K562 (cell line): ENCODE results near the gene ZDHHC8. TPM values are rescaled to one million over a fixed set of nuclear protein-coding genes. Genes with fewer than 3 reads are reported as not detected.

Source experiments
- ATAC-seq: fragments of 200-7000 bp; cut with Tn5 transposase; 3 replicates; pipeline ENCODE4 v1.9.1; 2020; ENCODE audit warnings: moderate library complexity
- BruUV-seq: library from RNA; stranded (reverse); fragments of 400-500 nt; replicated peaks from 2 replicates; lab custom pipeline; 2021; lab: Mats Ljungman, UMichigan
- CTCF ChIA-PET: fragments of 300-600 bp; formaldehyde crosslinking; extraction: SDS; loops from one replicate; lab custom pipeline; 2021; ENCODE audit warnings: low intra/inter-chr PET ratio; lab: Yijun Ruan, JAX
- POLR2A ChIA-PET: fragments of 300-600, 350-650 bp; sonication (Branson Sonifier 250); formaldehyde crosslinking; extraction: SDS; loops from one replicate; lab custom pipeline; 2021; ENCODE audit warnings: antibody characterized with exemption, inconsistent platforms; lab: Yijun Ruan, JAX
- DNase-seq, 4 experiments: peaks; one replicate each; pipeline versions ENCODE4 v3.0.0 to v3.0.0-alpha.2; 2011 to 2018; ENCODE audit warnings: low spot score in 3 of 4, mixed read lengths in 3 of 4; ENCODE audit errors: extremely low read depth in 1 of 4
- FAIRE-seq: peaks from 2 replicates; lab custom pipeline; 2011; peaks lifted over from hg19 to GRCh38; lab: Jason Lieb, UNC
- H2AFZ ChIP-seq: 2 replicates; pipeline ENCODE4 v1.6.0; 2011; ENCODE audit warnings: low read depth, low read length, control low read depth, inconsistent platforms
- H3K27ac ChIP-seq: fragments of 200-600 bp; 3 replicates; pipeline ENCODE4 v1.8.0; 2011; ENCODE audit warnings: low read depth, mild to moderate bottlenecking, control low read depth, inconsistent platforms, low read length, moderate library complexity, mixed read lengths; ENCODE audit errors: extremely low read depth
- H3K27me3 ChIP-seq, 2 experiments: fragments of 300-600 bp in 1 of 2; 2 replicates in 1 of 2; 3 replicates in 1 of 2; pipeline versions ENCODE4 v1.6.0 to v1.8.0; 2011; ENCODE audit warnings: inconsistent platforms in 2 of 2, low read length in 2 of 2, mild to moderate bottlenecking in 1 of 2, mixed read lengths in 1 of 2, moderate library complexity in 1 of 2; ENCODE audit not compliant: control insufficient read depth in 2 of 2, insufficient read depth in 2 of 2
- H3K36me3 ChIP-seq: fragments of 300-600 bp; 3 replicates; pipeline ENCODE4 v1.8.0; 2011; ENCODE audit warnings: mild to moderate bottlenecking, low read length, inconsistent platforms; ENCODE audit not compliant: control insufficient read depth, insufficient read depth
- H3K4me1 ChIP-seq, 2 experiments: fragments of 200-600 bp in 1 of 2; replicated peaks in 1 of 2; 2 replicates in 1 of 2; 3 replicates in 1 of 2; pipeline versions ENCODE4 v1.5.1 to v1.8.0; 2011; ENCODE audit warnings: inconsistent platforms in 2 of 2, low read length in 2 of 2, mild to moderate bottlenecking in 1 of 2, mixed read lengths in 1 of 2, moderate library complexity in 1 of 2; ENCODE audit not compliant: control insufficient read depth in 2 of 2, insufficient read depth in 2 of 2
- H3K4me2 ChIP-seq: 2 replicates; pipeline ENCODE4 v1.6.1; 2011; ENCODE audit warnings: low read length, control low read depth, inconsistent platforms, mixed read lengths; ENCODE audit not compliant: insufficient read depth
- H3K4me3 ChIP-seq: fragments of 200-600 bp; sonication (generic), shearing (Covaris generic); 2 replicates; pipeline ENCODE4 v1.5.1; 2016; ENCODE audit warnings: control low read depth, inconsistent platforms
- H3K79me2 ChIP-seq: fragments of 200-600 bp; 3 replicates; pipeline ENCODE4 v1.8.0; 2011; ENCODE audit warnings: low read length, inconsistent platforms; ENCODE audit not compliant: control insufficient read depth, insufficient read depth
- H3K9ac ChIP-seq, 2 experiments: 2 replicates each; pipeline versions ENCODE4 v1.6.0 to v1.6.1; 2011; ENCODE audit warnings: low read depth in 2 of 2, low read length in 2 of 2, control low read depth in 1 of 2, inconsistent platforms in 1 of 2, mild to moderate bottlenecking in 1 of 2, mixed read lengths in 1 of 2; ENCODE audit not compliant: insufficient read depth in 1 of 2
- H3K9me1 ChIP-seq: one replicate; pipeline ENCODE4 v1.6.0; 2011; ENCODE audit warnings: inconsistent platforms, mild to moderate bottlenecking, low read length, moderate library complexity; ENCODE audit not compliant: control insufficient read depth, insufficient read depth
- H3K9me3 ChIP-seq: replicated peaks from 2 replicates; pipeline ENCODE4 v1.5.1; 2011; ENCODE audit warnings: low read depth, low read length, inconsistent platforms; ENCODE audit not compliant: control insufficient read depth, insufficient read depth
- H4K20me1 ChIP-seq: replicated peaks from 2 replicates; pipeline ENCODE4 v1.6.1; 2011; ENCODE audit warnings: low read length, inconsistent platforms, mixed read lengths; ENCODE audit not compliant: control insufficient read depth, insufficient read depth
- ATF1 ChIP-seq, 2 experiments: fragments of 450-650 bp in 1 of 2; IDR thresholded peaks; 2 replicates each; pipeline ENCODE4 v1.6.1; 2016; ENCODE audit warnings: missing compliant biosample characterization in 1 of 2, missing genetic modification characterization in 1 of 2
- BDP1 ChIP-seq: IDR thresholded peaks from 3 replicates; pipeline ENCODE4 v1.6.1; 2011; ENCODE audit not compliant: insufficient read length, insufficient read depth
- IFI16 ChIP-seq: fragments of 250-450 bp; sonication (Bioruptor Pico); IDR thresholded peaks from 2 replicates; pipeline ENCODE4 v2.1.2; 2022; ENCODE audit warnings: mild to moderate bottlenecking, inconsistent platforms
- LCOR ChIP-seq: sonication (generic); formaldehyde crosslinking; IDR thresholded peaks from 2 replicates; pipeline ENCODE4 v1.8.0; 2022; ENCODE audit warnings: mild to moderate bottlenecking, missing genetic modification reagents
- RBM14 ChIP-seq: fragments of 200-400 bp; formaldehyde crosslinking; IDR thresholded peaks from 2 replicates; pipeline ENCODE4 v1.6.1; 2018; ENCODE audit warnings: low read depth, mild to moderate bottlenecking, low read length, moderate library complexity, borderline replicate concordance; ENCODE audit not compliant: insufficient read depth
- TEAD4 ChIP-seq, 2 experiments: sonication (generic) in 1 of 2; formaldehyde crosslinking in 1 of 2; IDR thresholded peaks; 2 replicates each; pipeline versions ENCODE4 v1.6.1 to v1.8.0; 2012 to 2022; ENCODE audit warnings: borderline replicate concordance in 1 of 2, inconsistent platforms in 1 of 2, low read length in 1 of 2, mild to moderate bottlenecking in 1 of 2, missing genetic modification reagents in 1 of 2
- THRAP3 ChIP-seq: fragments of 450-650 bp; IDR thresholded peaks from 2 replicates; pipeline ENCODE4 v1.6.1; 2016; ENCODE audit warnings: mild to moderate bottlenecking, inconsistent platforms, borderline replicate concordance
- ZNF184 ChIP-seq: sonication (generic); formaldehyde crosslinking; IDR thresholded peaks from 2 replicates; pipeline ENCODE4 v1.5.0; 2020; ENCODE audit warnings: missing genetic modification reagents
- ZNF217 ChIP-seq: sonication (generic); formaldehyde crosslinking; IDR thresholded peaks from 2 replicates; pipeline ENCODE4 v1.8.0; 2022; ENCODE audit warnings: mild to moderate bottlenecking, missing genetic modification reagents
- ZNF324 ChIP-seq: fragments of 250-450 bp; sonication (Bioruptor Pico); IDR thresholded peaks from 2 replicates; pipeline ENCODE4 v1.4.0; 2020; ENCODE audit warnings: mild to moderate bottlenecking
- ZNF445 ChIP-seq: fragments of 250-450 bp; sonication (Bioruptor Pico); IDR thresholded peaks from 2 replicates; pipeline ENCODE4 v1.4.0; 2020; ENCODE audit warnings: low read depth, mild to moderate bottlenecking, moderate library complexity
- WGBS: fragments of 100-300 bp; shearing (Covaris generic); methylation state at CpG from one replicate; pipeline ENCODE4 v1.1.6; 2016; ENCODE audit warnings: low coverage, mixed read lengths; ENCODE audit not compliant: insufficient coverage; ENCODE audit errors: missing lambda C conversion rate; 5-methylcytosine and 5-hydroxymethylcytosine counted together
- in situ Hi-C: fragments of 300-500 bp; cut with MboI; formaldehyde crosslinking; loops from 4 replicates; pipeline ENCODE4 v1.15.0; 2018; ENCODE audit warnings: inconsistent platforms, mixed read lengths
- intact Hi-C: fragments of 100-400 bp; cut with micrococcal nuclease; formaldehyde crosslinking; loops from 2 replicates; pipeline ENCODE4 v1.14.2; 2022
- polyA plus RNA-seq, 8 experiments: library from polyadenylated mRNA; depleted of rRNA in 4 of 8; stranded (reverse) in 5 of 8; unstranded in 3 of 8; fragments of >200 nt; fragmentation: Nextera tagmentation in 2 of 8; fragmentation: Illumina TruSeq in 1 of 8; extraction: Ambion mirVana in 2 of 8; extraction: Trizol in 1 of 8; gene quantifications; 2 replicates each; pipeline versions ENCODE4 v1.2.1 to v1.2.3, GENCODE V29; 2011 to 2014; ENCODE audit warnings: inconsistent platforms in 1 of 8, missing spikeins in 1 of 8
- total RNA-seq, 7 experiments: library from RNA; depleted of rRNA in 6 of 7; stranded (reverse); fragments of >200 nt in 6 of 7; fragmentation: Illumina TruSeq in 2 of 7; extraction: Trizol in 2 of 7; gene quantifications; 2 replicates each; pipeline versions ENCODE4 v1.2.1 to v1.2.3, GENCODE V29; 2011 to 2021; ENCODE audit warnings: low replicate concordance in 1 of 7
- TF ChIP-seq, protein P1 (sequence below): sonication (generic); formaldehyde crosslinking; IDR thresholded peaks from 2 replicates; pipeline ENCODE4 v1.9.0; 2022; ENCODE audit warnings: mild to moderate bottlenecking, missing genetic modification reagents
- TF ChIP-seq, protein P2 (sequence below): sonication (generic); formaldehyde crosslinking; IDR thresholded peaks from 2 replicates; pipeline ENCODE4 v1.8.0; 2022; ENCODE audit warnings: mild to moderate bottlenecking, missing genetic modification reagents
- TF ChIP-seq, protein P3 (sequence below): fragments of 450-650 bp; formaldehyde crosslinking; IDR thresholded peaks from 2 replicates; pipeline ENCODE4 v1.4.0; 2020; ENCODE audit warnings: mild to moderate bottlenecking, mixed read lengths

Gene ZDHHC8
- total and polyA plus RNA-seq, 9 of the 15 experiments (the other 6 are each of a cell fraction or from before 2014, with no cell fraction given), result 0.04 to 109 (median 16.4) TPM

DNA sequence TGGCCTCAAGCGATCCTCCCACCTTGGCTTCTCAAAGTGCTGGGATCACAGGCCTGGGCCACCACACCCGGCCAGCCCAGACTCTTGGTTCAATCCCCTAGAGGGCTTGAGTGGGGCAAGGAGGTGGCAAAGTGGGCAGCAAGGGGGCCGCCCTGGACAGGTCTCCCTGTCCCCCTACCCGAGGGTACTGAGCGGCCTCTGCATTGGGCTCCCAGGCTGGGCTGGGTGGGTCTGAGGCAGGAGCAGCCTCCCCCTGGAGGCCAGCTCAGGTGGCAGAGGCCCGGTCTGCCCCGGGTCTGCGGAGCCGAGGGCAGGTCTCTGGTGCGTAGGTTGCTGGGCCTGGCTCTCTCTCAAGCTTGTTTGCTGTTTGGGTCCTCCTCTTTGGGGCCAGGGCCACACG, 41.6 kb downstream of the ZDHHC8 start (continued):
- TF ChIP-seq, protein P1, sequence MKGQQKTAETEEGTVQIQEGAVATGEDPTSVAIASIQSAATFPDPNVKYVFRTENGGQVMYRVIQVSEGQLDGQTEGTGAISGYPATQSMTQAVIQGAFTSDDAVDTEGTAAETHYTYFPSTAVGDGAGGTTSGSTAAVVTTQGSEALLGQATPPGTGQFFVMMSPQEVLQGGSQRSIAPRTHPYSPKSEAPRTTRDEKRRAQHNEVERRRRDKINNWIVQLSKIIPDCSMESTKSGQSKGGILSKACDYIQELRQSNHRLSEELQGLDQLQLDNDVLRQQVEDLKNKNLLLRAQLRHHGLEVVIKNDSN, result peak; percentile 46
- TF ChIP-seq BDP1 (no peak), ATF1 (CRISPR knock-in tag; IDR thresholded peaks at IDR 0.05) (0 out of 2 replicates have a peak, but pooled peaks have one; percentile 2), ATF1 (tag; IDR thresholded peaks at IDR 0.05) (no peak), TEAD4 (IDR thresholded peaks at IDR 0.05; ENCODE audit: low read length) (no peak), TEAD4 (CRISPR knock-in tag; IDR thresholded peaks at IDR 0.05; ENCODE audit: borderline replicate concordance) (peak; percentile 73; the same call in 1 of the 2 replicates)

DNA sequence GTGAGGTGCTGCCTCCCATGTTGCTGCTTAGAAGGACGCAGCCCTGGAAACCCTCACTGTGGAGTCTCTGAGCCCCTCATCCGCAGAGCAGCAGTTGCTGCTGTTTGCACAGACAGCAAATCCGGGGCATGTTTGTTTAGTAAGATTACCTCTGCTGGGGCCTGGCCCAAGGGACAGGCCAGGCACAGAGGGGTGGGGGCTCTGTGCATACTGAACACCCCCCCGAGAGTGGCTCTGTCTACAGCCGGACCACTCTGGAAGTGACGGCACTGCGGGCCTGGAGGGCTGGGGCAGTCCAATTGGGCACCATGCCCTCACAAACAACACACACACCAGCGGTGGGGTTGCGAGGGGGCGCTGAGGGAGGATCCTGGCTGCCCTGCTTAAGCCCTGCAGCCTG, 42.2 kb downstream of the ZDHHC8 start:
- no peak overlapping the region for H3K4me2 ChIP-seq
- ChIA-PET POLR2A (interaction anchor here (0.7 kb wide), 1 partner anchor 195 kb away, joined by 3 read pairs; no protein-coding TSS in a partner anchor), CTCF (no interaction called here)
- peaks cover 56% of the 10 kb centered on the region for H4K20me1 ChIP-seq
- H3K9me3 ChIP-seq, result no peaks in the 10 kb centered on the region
- ATAC-seq (no peak), DNase-seq (no peak), FAIRE-seq (no peak)
- H3K36me3 ChIP-seq, result no peaks in the 10 kb centered on the region
- H3K9ac ChIP-seq, result peak overlapping the region in 1 of 2 experiments; percentile 30; a peak in 2 of 4 replicates
- H3K79me2 ChIP-seq, result no peaks in the 10 kb centered on the region
- WGBS, result 1% methylated on average over 10 of the region's 10 CpGs
- H3K4me3 ChIP-seq, result no peak overlapping the region
- BruUV-seq, result no TSS peak
- intact Hi-C loops (loop anchor here (2.0 kb wide), 1 partner anchor 65 kb away; no protein-coding TSS in a partner anchor), in situ Hi-C loops (loop anchor here (25.0 kb wide), 1 partner anchor 514 kb away; no protein-coding TSS in a partner anchor)
- H3K9me1 ChIP-seq, result no peaks in the 10 kb centered on the region
- H3K27ac ChIP-seq, result no peak overlapping the region
- peaks cover 0 to 49% of the 10 kb centered on the region in 2 experiments; a peak in 1 of 5 replicates for H3K4me1 ChIP-seq
- H2AFZ ChIP-seq, result no peak overlapping the region
- peaks cover 84 to 97% of the 10 kb centered on the region in 2 experiments; a peak in 4 of 5 replicates for H3K27me3 ChIP-seq
- no peak for TF ChIP-seq ZNF184
- TF ChIP-seq LCOR (CRISPR knock-in tag), result no peak
- TF ChIP-seq, protein P2, sequence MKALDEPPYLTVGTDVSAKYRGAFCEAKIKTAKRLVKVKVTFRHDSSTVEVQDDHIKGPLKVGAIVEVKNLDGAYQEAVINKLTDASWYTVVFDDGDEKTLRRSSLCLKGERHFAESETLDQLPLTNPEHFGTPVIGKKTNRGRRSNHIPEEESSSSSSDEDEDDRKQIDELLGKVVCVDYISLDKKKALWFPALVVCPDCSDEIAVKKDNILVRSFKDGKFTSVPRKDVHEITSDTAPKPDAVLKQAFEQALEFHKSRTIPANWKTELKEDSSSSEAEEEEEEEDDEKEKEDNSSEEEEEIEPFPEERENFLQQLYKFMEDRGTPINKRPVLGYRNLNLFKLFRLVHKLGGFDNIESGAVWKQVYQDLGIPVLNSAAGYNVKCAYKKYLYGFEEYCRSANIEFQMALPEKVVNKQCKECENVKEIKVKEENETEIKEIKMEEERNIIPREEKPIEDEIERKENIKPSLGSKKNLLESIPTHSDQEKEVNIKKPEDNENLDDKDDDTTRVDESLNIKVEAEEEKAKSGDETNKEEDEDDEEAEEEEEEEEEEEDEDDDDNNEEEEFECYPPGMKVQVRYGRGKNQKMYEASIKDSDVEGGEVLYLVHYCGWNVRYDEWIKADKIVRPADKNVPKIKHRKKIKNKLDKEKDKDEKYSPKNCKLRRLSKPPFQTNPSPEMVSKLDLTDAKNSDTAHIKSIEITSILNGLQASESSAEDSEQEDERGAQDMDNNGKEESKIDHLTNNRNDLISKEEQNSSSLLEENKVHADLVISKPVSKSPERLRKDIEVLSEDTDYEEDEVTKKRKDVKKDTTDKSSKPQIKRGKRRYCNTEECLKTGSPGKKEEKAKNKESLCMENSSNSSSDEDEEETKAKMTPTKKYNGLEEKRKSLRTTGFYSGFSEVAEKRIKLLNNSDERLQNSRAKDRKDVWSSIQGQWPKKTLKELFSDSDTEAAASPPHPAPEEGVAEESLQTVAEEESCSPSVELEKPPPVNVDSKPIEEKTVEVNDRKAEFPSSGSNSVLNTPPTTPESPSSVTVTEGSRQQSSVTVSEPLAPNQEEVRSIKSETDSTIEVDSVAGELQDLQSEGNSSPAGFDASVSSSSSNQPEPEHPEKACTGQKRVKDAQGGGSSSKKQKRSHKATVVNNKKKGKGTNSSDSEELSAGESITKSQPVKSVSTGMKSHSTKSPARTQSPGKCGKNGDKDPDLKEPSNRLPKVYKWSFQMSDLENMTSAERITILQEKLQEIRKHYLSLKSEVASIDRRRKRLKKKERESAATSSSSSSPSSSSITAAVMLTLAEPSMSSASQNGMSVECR, result no peak
- TF ChIP-seq ZNF324 (CRISPR knock-in tag), result no peak
- TF ChIP-seq, protein P3, sequence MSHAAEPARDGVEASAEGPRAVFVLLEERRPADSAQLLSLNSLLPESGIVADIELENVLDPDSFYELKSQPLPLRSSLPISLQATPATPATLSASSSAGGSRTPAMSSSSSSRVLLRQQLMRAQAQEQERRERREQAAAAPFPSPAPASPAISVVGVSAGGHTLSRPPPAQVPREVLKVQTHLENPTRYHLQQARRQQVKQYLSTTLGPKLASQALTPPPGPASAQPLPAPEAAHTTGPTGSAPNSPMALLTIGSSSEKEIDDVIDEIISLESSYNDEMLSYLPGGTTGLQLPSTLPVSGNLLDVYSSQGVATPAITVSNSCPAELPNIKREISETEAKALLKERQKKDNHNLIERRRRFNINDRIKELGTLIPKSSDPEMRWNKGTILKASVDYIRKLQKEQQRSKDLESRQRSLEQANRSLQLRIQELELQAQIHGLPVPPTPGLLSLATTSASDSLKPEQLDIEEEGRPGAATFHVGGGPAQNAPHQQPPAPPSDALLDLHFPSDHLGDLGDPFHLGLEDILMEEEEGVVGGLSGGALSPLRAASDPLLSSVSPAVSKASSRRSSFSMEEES (CRISPR knock-in tag), result no peak
- TF ChIP-seq ZNF217, result no peak
- 0 out of 2 replicates have a peak, but pooled peaks have one; percentile 58 for TF ChIP-seq RBM14
- no peak for TF ChIP-seq ZNF445 (CRISPR knock-in tag)
- TF ChIP-seq THRAP3, result no peak
- TF ChIP-seq IFI16 (CRISPR knock-in tag), result 0 out of 2 replicates have a peak, but pooled peaks have one; percentile 28
